HCT116 (cell line): Measurements from ENCODE around the gene BRD7. TPM values are rescaled to one million over a fixed set of nuclear protein-coding genes. Genes with fewer than 3 reads are reported as not detected.

Experiments
- ATAC-seq: fragments of 200-7000 bp; cut with Tn5 transposase; 2 replicates; pipeline ENCODE4 v1.9.1; 2020; ENCODE audit warnings: mild to moderate bottlenecking, moderate library complexity
- BruUV-seq: library from RNA; stranded (reverse); fragments of 400-500 nt; replicated peaks from 2 replicates; lab custom pipeline; 2021; lab: Mats Ljungman, UMichigan
- CTCF ChIA-PET: fragments of 300-600 bp; sonication (Branson Sonifier 250); formaldehyde crosslinking; loops from one replicate; lab custom pipeline; 2021; ENCODE audit warnings: antibody characterized with exemption; lab: Charles Lee
- POLR2A ChIA-PET: fragments of 300-600, 350-600 bp; sonication (Branson Sonifier 250); formaldehyde crosslinking; loops from one replicate; lab custom pipeline; 2021; ENCODE audit warnings: antibody characterized with exemption; lab: Charles Lee
- RAD21 ChIA-PET, 2 experiments: fragments of 300-600 bp; sonication (Branson Sonifier 250); formaldehyde crosslinking; loops; one replicate each; lab custom pipeline; 2023; ENCODE audit warnings: low total read pairs in 2 of 2; ENCODE audit not compliant: uncharacterized antibody in 2 of 2, unreplicated experiment in 2 of 2, low non-redundant PET in 1 of 2; lab: Charles Lee
- DNase-seq: peaks from one replicate; pipeline ENCODE4 v3.0.0-alpha.2; 2010; ENCODE audit warnings: low read depth, low spot score
- H2AFZ ChIP-seq: fragments of 200-600 bp; shearing (Covaris generic), sonication (generic); 2 replicates; pipeline ENCODE4 v1.6.1; 2017; ENCODE audit warnings: low read depth, mixed run types, mixed read lengths, antibody characterized with exemption, low read length; ENCODE audit not compliant: poor library complexity, severe bottlenecking
- H3K27ac ChIP-seq: 2 replicates; pipeline ENCODE4 v1.5.1; 2012; ENCODE audit warnings: low read depth, low read length
- H3K27me3 ChIP-seq: fragments of 200-600 bp; sonication (generic); 2 replicates; pipeline ENCODE4 v1.6.1; 2016; ENCODE audit warnings: mixed run types, low read length, mixed read lengths; ENCODE audit not compliant: insufficient read depth
- H3K36me3 ChIP-seq, 2 experiments: fragments of 200-500 bp in 1 of 2; fragments of 200-600 bp in 1 of 2; sonication (Bioruptor generic) in 1 of 2; sonication (generic) in 1 of 2; 2 replicates each; pipeline versions ENCODE4 v1.5.1 to v1.6.1; 2014 to 2016; ENCODE audit warnings: low read length in 2 of 2, inconsistent platforms in 1 of 2, mixed read lengths in 1 of 2, mixed run types in 1 of 2; ENCODE audit not compliant: insufficient read depth in 2 of 2, control insufficient read depth in 1 of 2
- H3K4me1 ChIP-seq, 2 experiments: fragments of 200-600 bp in 1 of 2; sonication (generic) in 1 of 2; 2 replicates each; pipeline versions ENCODE4 v1.5.1 to v1.6.1; 2012 to 2017; ENCODE audit warnings: low read length in 2 of 2, inconsistent platforms in 1 of 2, mild to moderate bottlenecking in 1 of 2, mixed read lengths in 1 of 2, mixed run types in 1 of 2, moderate library complexity in 1 of 2; ENCODE audit not compliant: insufficient read depth in 2 of 2, control insufficient read depth in 1 of 2
- H3K4me2 ChIP-seq: fragments of 200-600 bp; sonication (generic); 2 replicates; pipeline ENCODE4 v1.6.1; 2017; ENCODE audit warnings: mixed run types, low read length, mixed read lengths
- H3K4me3 ChIP-seq, 2 experiments: fragments of 200-600 bp in 1 of 2; sonication (generic) in 1 of 2; replicated peaks in 1 of 2; 2 replicates each; pipeline ENCODE4 v1.5.1; 2011 to 2016; ENCODE audit warnings: low read length in 2 of 2, control low read depth in 1 of 2, low read depth in 1 of 2, mild to moderate bottlenecking in 1 of 2, mixed read lengths in 1 of 2, mixed run types in 1 of 2
- H3K79me2 ChIP-seq: fragments of 200-600 bp; sonication (generic); 2 replicates; pipeline ENCODE4 v1.6.1; 2017; ENCODE audit warnings: mild to moderate bottlenecking, mixed run types, low read length, moderate library complexity, mixed read lengths; ENCODE audit not compliant: insufficient read depth
- H3K9ac ChIP-seq: fragments of 200-600 bp; sonication (generic); 2 replicates; pipeline ENCODE4 v1.6.1; 2016; ENCODE audit warnings: low read length, mixed read lengths
- H3K9me2 ChIP-seq: fragments of 200-600 bp; sonication (generic), shearing (Covaris generic); 2 replicates; pipeline ENCODE4 v1.6.1; 2017; ENCODE audit warnings: mixed run types, mild to moderate bottlenecking, moderate library complexity; ENCODE audit not compliant: insufficient read depth
- H3K9me3 ChIP-seq, 2 experiments: fragments of 200-500 bp in 1 of 2; fragments of 200-600 bp in 1 of 2; sonication (Bioruptor generic) in 1 of 2; sonication (generic) in 1 of 2; 2 replicates each; pipeline ENCODE4 v1.6.1; 2014 to 2017; ENCODE audit warnings: low read length in 2 of 2, mixed read lengths in 2 of 2, inconsistent platforms in 1 of 2, low read depth in 1 of 2, mild to moderate bottlenecking in 1 of 2, mixed run types in 1 of 2, moderate library complexity in 1 of 2; ENCODE audit not compliant: control insufficient read depth in 1 of 2, insufficient read depth in 1 of 2
- H4K20me1 ChIP-seq: fragments of 200-600 bp; sonication (generic), shearing (Covaris generic); 2 replicates; pipeline ENCODE4 v1.6.1; 2017; ENCODE audit warnings: mixed run types, mild to moderate bottlenecking, moderate library complexity; ENCODE audit not compliant: insufficient read depth
- CBX3 ChIP-seq: IDR thresholded peaks from 2 replicates; pipeline ENCODE4 v1.6.1; 2012; ENCODE audit warnings: low read depth
- EGR1 ChIP-seq: IDR thresholded peaks from 2 replicates; pipeline ENCODE4 v1.6.1; 2012; ENCODE audit warnings: low read depth
- ELF1 ChIP-seq: IDR thresholded peaks from 2 replicates; pipeline ENCODE4 v1.6.1; 2012; ENCODE audit warnings: low read depth, borderline replicate concordance
- EZH2phosphoT487 ChIP-seq: fragments of 200-600 bp; IDR thresholded peaks from 2 replicates; pipeline ENCODE4 v1.6.1; 2018; ENCODE audit warnings: antibody characterized with exemption, borderline replicate concordance
- FOSL1 ChIP-seq: IDR thresholded peaks from 2 replicates; pipeline ENCODE4 v1.6.1; 2012; ENCODE audit warnings: low read depth
- POLR2A ChIP-seq: IDR thresholded peaks from 2 replicates; pipeline ENCODE4 v1.7.0; 2011; ENCODE audit warnings: borderline replicate concordance; ENCODE audit not compliant: insufficient read depth, insufficient read length; ENCODE audit errors: extremely low read depth
- POLR2AphosphoS5 ChIP-seq: IDR thresholded peaks from 2 replicates; pipeline ENCODE4 v1.6.1; 2011; ENCODE audit warnings: mild to moderate bottlenecking, low read depth, low read length, moderate library complexity
- RAD21 ChIP-seq: IDR thresholded peaks from 2 replicates; pipeline ENCODE4 v1.6.1; 2012; ENCODE audit warnings: low read depth, mild to moderate bottlenecking
- SIN3A ChIP-seq: IDR thresholded peaks from 2 replicates; pipeline ENCODE4 v1.6.1; 2012; ENCODE audit warnings: low read depth
- SP1 ChIP-seq: IDR thresholded peaks from 2 replicates; pipeline ENCODE4 v1.6.1; 2012; ENCODE audit warnings: low read depth
- YY1 ChIP-seq: IDR thresholded peaks from 2 replicates; pipeline ENCODE4 v1.6.1; 2011; ENCODE audit warnings: low read length, low read depth, moderate library complexity, mild to moderate bottlenecking; ENCODE audit not compliant: insufficient replicate concordance; ENCODE audit errors: extremely low read depth
- ZFX ChIP-seq: fragments of 450-650 bp; IDR thresholded peaks from 2 replicates; pipeline ENCODE4 v1.6.1; 2017
- intact Hi-C: fragments of 100-400 bp; cut with micrococcal nuclease; formaldehyde crosslinking; loops from 2 replicates; pipeline ENCODE4 v1.10.0; 2022
- total RNA-seq: library from RNA; stranded (reverse); gene quantifications from one replicate; pipeline ENCODE4 v1.2.1, GENCODE V29; 2021; ENCODE audit not compliant: unreplicated experiment
- TF ChIP-seq, protein P1 (sequence below), 3 experiments: fragments of 200-600 bp in 1 of 3; sonication (generic) in 1 of 3; IDR thresholded peaks in 2 of 3; conservative IDR thresholded peaks in 1 of 3; 2 replicates each; pipeline ENCODE4 v1.5.1; 2012 to 2017; ENCODE audit warnings: low read depth in 2 of 3, low read length in 2 of 3, antibody characterized with exemption in 1 of 3, borderline replicate concordance in 1 of 3, control low read depth in 1 of 3, mild to moderate bottlenecking in 1 of 3, mixed read lengths in 1 of 3, mixed run types in 1 of 3, moderate library complexity in 1 of 3; ENCODE audit not compliant: insufficient read depth in 1 of 3
- TF ChIP-seq, protein P2 (sequence below): IDR thresholded peaks from 2 replicates; pipeline ENCODE4 v1.6.1; 2012
- TF ChIP-seq, protein P3 (sequence below): IDR thresholded peaks from 2 replicates; pipeline ENCODE4 v1.6.1; 2012; ENCODE audit warnings: low read depth

The BRD7 gene
- total RNA-seq, 1 experiment from 2014 or later, result 85.4 TPM

DNA sequence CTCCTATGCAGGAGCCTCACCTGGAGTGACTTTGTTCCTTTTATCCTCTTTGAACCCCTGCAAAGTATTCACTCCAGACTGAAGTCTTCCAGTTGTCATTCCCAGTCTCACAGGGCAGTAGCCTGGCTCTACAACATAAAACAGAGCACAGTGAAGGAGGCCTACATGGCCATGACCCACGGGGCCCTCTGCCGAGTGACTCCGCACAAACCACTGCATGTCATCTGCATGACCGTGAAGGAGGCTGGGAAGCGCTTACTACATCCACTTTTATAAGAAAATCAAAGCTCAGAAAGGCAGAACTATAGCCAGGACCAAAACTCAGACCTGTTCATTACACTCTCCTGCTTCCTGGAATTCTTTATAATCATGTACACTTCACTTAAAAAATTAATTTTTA, 42.5 kb downstream of the BRD7 start:
- H3K36me3 ChIP-seq, result peaks cover 31 to 36% of the 10 kb centered on the region in 2 experiments
- no peak overlapping the region for H3K4me3 ChIP-seq
- ChIA-PET CTCF (interaction anchor here (1.1 to 1.8 kb wide), 3 partner anchors 11 to 339 kb away, joined by 3 to 11 read pairs (median 4); partner anchors contain the start of gene CNEP1R1), RAD21 (interaction anchor here in 1 of 2 experiments (1.2 kb wide), 1 partner anchor 480 kb away, joined by 4 read pairs; no protein-coding TSS in a partner anchor), POLR2A (no interaction called here)
- peaks cover 3% of the 10 kb centered on the region; the same call in 1 of the 2 replicates for H4K20me1 ChIP-seq
- H3K4me1 ChIP-seq, result no peaks in the 10 kb centered on the region
- no peak overlapping the region for H2AFZ ChIP-seq
- H3K27ac ChIP-seq, result no peak overlapping the region
- BruUV-seq, result no TSS peak
- H3K79me2 ChIP-seq, result peaks cover 3% of the 10 kb centered on the region; the same call in 1 of the 2 replicates
- no peaks in the 10 kb centered on the region for H3K27me3 ChIP-seq
- intact Hi-C loops, result no loop called here
- no peak for DNase-seq
- no peaks in the 10 kb centered on the region for H3K9me3 ChIP-seq
- no peak overlapping the region for H3K4me2 ChIP-seq
- no peaks in the 10 kb centered on the region for H3K9me2 ChIP-seq
- TF ChIP-seq ELF1, result no peak
- TF ChIP-seq, protein P1, sequence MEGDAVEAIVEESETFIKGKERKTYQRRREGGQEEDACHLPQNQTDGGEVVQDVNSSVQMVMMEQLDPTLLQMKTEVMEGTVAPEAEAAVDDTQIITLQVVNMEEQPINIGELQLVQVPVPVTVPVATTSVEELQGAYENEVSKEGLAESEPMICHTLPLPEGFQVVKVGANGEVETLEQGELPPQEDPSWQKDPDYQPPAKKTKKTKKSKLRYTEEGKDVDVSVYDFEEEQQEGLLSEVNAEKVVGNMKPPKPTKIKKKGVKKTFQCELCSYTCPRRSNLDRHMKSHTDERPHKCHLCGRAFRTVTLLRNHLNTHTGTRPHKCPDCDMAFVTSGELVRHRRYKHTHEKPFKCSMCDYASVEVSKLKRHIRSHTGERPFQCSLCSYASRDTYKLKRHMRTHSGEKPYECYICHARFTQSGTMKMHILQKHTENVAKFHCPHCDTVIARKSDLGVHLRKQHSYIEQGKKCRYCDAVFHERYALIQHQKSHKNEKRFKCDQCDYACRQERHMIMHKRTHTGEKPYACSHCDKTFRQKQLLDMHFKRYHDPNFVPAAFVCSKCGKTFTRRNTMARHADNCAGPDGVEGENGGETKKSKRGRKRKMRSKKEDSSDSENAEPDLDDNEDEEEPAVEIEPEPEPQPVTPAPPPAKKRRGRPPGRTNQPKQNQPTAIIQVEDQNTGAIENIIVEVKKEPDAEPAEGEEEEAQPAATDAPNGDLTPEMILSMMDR (IDR thresholded peaks at IDR 0.05 in 2 of 3, conservative IDR thresholded peaks at IDR 0.05 in 1 of 3; ENCODE audit: borderline replicate concordance in 1 of 3, insufficient read depth in 1 of 3, low read depth in 2 of 3, low read length in 2 of 3), result no peak
- no peak for TF ChIP-seq ZFX
- TF ChIP-seq, protein P2, sequence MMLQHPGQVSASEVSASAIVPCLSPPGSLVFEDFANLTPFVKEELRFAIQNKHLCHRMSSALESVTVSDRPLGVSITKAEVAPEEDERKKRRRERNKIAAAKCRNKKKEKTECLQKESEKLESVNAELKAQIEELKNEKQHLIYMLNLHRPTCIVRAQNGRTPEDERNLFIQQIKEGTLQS, result no peak
- no peak for TF ChIP-seq SP1
- ATAC-seq, result no peak
- H3K9ac ChIP-seq, result no peak overlapping the region

DNA sequence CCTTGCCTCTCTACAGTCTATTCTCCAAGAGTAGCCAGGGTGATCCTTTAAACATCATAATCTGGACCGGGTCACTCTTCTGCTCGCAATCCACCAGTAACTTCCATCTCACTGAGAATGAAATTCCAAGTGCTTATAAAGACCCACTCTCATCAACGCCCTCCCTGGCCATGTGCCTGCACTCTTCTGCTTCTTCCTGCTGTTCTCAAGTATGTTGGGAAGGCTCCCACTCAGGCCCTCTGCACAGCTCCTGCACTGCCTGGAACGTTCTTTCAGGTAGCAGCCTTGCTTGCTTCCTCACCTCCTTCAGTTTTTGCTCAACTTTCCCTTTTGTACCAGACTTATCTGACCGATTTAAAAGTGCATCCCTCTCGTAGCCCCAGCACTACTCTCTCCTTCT, 44.4 kb downstream of the BRD7 start:
- Histone ChIP-seq H2AFZ (no peak overlapping the region), H3K27ac (no peak overlapping the region), H3K79me2 (no peaks in the 10 kb centered on the region), H3K27me3 (no peaks in the 10 kb centered on the region), H3K36me3 (peaks cover 41 to 49% of the 10 kb centered on the region in 2 experiments), H3K4me3 (no peak overlapping the region), H3K9ac (no peak overlapping the region), H3K4me1 (no peaks in the 10 kb centered on the region), H3K4me2 (no peak overlapping the region), H4K20me1 (peaks cover 3% of the 10 kb centered on the region; the same call in 1 of the 2 replicates), H3K9me3 (no peaks in the 10 kb centered on the region), H3K9me2 (no peaks in the 10 kb centered on the region)
- intact Hi-C loops, result loop anchor here (5.0 kb wide), 1 partner anchor 343 kb away; no protein-coding TSS in a partner anchor
- ChIA-PET POLR2A (no interaction called here), RAD21 (interaction anchor here in 1 of 2 experiments (0.6 kb wide), 1 partner anchor 51 kb away, joined by 3 read pairs; no protein-coding TSS in a partner anchor), CTCF (no interaction called here)
- BruUV-seq, result no TSS peak
- no peak for DNase-seq
- ATAC-seq, result no peak
- TF ChIP-seq, protein P2, result no peak
- no peak for TF ChIP-seq POLR2A
- TF ChIP-seq ELF1, result no peak
- TF ChIP-seq POLR2AphosphoS5, result no peak
- no peak for TF ChIP-seq SIN3A
- TF ChIP-seq EZH2phosphoT487, result no peak
- no peak for TF ChIP-seq CBX3
- TF ChIP-seq, protein P3, sequence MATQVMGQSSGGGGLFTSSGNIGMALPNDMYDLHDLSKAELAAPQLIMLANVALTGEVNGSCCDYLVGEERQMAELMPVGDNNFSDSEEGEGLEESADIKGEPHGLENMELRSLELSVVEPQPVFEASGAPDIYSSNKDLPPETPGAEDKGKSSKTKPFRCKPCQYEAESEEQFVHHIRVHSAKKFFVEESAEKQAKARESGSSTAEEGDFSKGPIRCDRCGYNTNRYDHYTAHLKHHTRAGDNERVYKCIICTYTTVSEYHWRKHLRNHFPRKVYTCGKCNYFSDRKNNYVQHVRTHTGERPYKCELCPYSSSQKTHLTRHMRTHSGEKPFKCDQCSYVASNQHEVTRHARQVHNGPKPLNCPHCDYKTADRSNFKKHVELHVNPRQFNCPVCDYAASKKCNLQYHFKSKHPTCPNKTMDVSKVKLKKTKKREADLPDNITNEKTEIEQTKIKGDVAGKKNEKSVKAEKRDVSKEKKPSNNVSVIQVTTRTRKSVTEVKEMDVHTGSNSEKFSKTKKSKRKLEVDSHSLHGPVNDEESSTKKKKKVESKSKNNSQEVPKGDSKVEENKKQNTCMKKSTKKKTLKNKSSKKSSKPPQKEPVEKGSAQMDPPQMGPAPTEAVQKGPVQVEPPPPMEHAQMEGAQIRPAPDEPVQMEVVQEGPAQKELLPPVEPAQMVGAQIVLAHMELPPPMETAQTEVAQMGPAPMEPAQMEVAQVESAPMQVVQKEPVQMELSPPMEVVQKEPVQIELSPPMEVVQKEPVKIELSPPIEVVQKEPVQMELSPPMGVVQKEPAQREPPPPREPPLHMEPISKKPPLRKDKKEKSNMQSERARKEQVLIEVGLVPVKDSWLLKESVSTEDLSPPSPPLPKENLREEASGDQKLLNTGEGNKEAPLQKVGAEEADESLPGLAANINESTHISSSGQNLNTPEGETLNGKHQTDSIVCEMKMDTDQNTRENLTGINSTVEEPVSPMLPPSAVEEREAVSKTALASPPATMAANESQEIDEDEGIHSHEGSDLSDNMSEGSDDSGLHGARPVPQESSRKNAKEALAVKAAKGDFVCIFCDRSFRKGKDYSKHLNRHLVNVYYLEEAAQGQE, result no peak
- TF ChIP-seq RAD21, result no peak
- TF ChIP-seq EGR1, result no peak
- TF ChIP-seq YY1, result no peak
- no peak for TF ChIP-seq FOSL1
